Stimulated activated CD4-positive, alpha-beta T cell treated with anti-CD3 and anti-CD28 coated beads, Interleukin-1b, Interleukin-23, amount 100 ng/mL, for 48 hours (primary cell): Measurements from ENCODE around the gene RGS3.

Source experiments
- DNase-seq: peaks from one replicate; pipeline ENCODE4 v3.0.0-alpha.2; 2020

The RGS3 gene

GRCh38 chr9:113492343-113493202 is 29.0 kb downstream of the RGS3 start:
- DNase-seq = no peak

- no peak for DNase-seq
Measured at GRCh38 chr9:113493203-113493520, 29.6 kb downstream of the RGS3 start.

DNA sequence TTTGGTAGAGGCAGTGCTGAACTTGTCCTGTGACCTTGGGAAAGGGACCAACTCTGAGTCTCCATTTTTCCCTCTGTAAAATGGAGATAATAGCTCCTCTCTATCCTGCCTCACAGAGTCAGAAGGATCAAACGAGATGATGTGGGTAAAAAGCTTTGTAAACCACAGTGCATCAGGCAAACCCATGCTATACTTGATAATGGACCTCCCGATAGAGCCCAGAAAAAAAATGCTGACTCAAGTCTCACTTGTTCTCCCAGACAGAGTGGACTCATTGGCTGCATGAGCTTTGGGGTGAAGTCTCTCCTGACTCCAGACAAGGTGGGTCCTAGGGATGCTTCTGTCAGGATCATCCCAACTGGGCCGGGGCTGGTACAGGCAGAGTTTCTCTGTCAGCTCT is 32.0 kb downstream of the RGS3 start:
- no peak for DNase-seq

- no peak for DNase-seq
Measured at GRCh38 chr9:113497051-113497450, 33.5 kb downstream of the RGS3 start.

DNA sequence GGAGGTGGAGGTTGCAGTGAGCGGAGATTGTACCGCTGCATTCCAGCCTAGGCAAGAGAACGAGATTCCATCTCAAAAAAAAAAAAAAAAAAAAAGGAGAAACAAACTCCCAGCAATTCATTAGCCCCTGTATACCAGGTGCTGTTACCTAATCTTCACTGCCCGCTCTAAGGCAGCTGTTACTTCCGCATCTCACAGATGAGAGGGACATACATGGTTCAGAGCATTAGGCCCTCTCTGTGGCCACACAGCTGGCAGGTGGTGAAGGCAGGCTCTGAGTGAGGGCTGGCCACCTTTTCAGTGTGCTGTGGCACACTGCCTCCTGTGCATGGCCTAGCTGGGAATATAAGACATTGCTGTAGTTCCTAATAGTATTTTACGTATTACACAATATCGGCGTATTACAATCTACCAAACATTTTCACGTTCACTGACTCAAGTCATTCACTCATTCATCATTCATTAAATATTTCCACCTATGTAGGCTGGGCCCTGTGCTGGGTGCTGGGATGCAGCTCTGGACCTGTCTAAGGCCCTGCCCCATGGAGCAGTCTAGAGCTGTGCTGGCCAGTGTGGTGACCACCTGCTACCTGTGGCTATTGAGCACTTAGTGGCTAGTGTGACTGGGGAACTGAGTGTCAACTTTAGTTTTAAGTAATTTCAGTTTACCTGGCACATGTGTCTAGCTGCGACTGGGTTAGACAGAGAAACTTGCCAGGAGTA is 35.8 kb downstream of the RGS3 start:
- no peak for DNase-seq

DNA sequence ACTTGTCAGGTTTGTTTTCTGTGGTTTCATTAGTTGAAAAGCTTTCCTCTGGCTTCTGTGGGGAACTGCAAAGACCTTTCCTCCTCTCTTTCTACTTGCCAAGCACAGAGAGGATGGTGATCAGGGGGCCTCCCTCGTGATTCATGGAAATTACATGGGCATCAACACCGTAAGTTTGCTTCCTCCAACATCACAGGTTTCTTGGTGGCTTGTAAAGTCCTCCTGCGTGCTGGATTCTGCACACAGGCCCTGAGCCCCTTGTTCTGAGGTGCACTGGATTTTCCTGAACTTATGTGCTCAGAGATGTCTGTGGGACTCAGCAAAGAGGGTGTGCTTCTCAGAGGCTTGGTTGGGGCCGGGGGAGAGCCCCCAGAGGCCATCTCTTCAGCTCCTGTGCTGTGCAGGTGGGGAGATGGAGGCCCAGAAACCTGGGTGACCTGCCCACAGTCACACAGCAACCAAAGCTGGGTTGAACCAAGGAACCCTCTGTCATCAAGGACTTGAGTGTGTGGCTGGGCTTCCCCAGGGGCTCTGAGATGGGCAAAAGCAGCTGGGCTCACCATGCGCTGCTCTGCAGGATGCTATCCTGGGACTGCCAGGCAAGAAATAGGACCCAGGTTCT is 36.5 kb downstream of the RGS3 start:
- no peak for DNase-seq

- no peak for DNase-seq
Measured at GRCh38 chr9:113501129-113501686, 37.7 kb downstream of the RGS3 start.

- no peak for DNase-seq
Measured at GRCh38 chr9:113501852-113502251, 38.3 kb downstream of the RGS3 start.

DNA sequence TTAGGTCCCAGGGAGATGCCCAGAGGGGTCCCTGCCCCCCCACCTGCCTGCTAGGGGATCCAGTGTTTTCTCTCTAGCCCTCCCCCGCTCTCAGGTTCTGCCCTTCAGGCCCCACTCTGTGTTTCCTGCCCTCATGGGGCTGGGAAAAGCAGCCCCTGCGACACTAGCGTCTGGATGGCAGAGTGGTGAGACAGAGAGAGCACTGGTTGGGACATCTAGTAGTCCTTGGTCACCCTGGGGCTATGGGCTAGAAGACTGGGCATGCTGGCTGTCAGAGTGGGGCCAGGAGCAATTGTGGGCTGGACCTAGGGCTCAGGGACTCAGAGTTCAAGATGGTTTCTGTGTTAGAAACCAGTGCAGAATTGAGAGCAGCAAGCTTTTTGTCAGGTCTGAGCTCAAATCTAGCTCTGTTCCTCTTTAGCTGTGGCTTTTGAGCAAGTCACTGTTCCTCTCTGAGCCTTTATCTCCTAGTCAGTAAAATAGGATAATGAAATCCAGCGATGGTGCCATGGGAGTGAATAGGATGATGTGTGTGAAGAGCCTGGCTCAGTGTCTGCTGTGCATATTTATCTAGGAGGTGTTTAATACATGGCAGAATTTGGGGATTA is 39.0 kb downstream of the RGS3 start:
- no peak for DNase-seq

DNA sequence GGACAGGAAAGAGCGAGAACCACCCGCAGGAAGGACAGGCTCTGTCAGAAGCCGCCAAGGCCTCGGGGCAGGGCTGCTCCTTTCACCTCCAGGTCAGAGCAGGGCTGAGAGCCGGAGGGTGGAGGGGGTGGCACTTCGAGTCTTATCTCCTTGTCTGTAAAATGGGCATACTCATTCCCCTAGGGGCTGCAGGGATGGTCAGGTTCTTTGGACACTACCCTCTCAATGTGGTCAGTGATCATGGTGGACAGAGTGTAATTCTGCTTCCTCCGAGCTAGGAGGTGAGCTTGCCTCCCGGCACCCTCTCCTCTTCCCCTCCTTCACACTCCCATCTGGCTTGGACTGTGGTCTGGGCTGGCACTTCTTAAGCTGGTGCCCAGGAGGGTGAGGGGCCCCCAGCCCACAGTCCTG is 39.6 kb downstream of the RGS3 start:
- DNase-seq = no peak

- DNase-seq = no peak
Measured at GRCh38 chr9:113503613-113504211, 40.2 kb downstream of the RGS3 start.

- DNase-seq = no peak
Measured at GRCh38 chr9:113504725-113505590, 41.4 kb downstream of the RGS3 start.

- no peak for DNase-seq
Measured at GRCh38 chr9:113506090-113506589, 42.6 kb downstream of the RGS3 start.

GRCh38 chr9:113507256-113507655 is 43.7 kb downstream of the RGS3 start:
- no peak for DNase-seq

- DNase-seq = no peak
Measured at GRCh38 chr9:113508111-113508749, 44.7 kb downstream of the RGS3 start.

DNA sequence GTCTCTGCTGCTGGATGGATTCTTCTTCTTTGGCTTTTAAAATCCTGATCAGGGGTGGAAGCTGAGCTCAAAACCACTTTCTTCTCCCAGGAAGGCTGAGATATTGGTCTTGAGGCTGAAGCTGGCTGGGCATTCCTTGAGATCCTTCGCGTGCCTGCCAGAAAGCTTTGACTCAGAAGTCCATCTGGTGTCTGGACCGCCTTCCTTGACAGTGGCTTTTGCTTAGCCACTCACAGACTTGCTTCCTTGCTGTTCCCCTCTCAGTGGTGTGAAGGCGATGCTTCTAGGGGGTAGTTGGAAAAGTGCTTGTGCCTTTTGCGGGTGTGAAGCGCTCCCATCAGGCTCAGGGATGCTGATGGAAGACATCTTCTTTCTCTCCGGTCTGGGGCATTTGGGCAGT is 45.9 kb downstream of the RGS3 start:
- no peak for DNase-seq

DNA sequence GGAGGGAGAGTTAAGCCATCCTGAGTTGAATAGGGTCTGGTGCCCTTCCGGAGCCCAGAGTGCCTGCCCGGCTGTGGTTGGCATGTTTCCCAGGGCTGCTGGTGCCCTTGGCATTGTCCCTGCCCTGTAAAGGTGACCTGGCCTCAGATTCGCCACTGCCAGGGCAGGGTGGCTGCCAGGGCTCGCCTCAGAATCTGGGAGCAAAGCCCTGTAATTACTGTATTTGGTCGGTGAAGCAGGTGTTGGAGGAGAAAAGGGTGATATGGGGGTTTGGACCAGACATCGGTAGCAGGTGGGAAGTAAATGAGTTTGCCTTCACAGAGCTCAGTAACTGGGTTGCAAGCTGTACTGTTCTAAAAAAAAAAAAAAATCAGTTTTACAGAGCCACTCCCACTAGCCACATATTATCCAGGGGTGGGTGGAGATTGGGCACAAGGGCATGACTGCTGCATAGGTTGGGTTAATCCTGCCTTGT is 47.6 kb downstream of the RGS3 start:
- DNase-seq = no peak

DNA sequence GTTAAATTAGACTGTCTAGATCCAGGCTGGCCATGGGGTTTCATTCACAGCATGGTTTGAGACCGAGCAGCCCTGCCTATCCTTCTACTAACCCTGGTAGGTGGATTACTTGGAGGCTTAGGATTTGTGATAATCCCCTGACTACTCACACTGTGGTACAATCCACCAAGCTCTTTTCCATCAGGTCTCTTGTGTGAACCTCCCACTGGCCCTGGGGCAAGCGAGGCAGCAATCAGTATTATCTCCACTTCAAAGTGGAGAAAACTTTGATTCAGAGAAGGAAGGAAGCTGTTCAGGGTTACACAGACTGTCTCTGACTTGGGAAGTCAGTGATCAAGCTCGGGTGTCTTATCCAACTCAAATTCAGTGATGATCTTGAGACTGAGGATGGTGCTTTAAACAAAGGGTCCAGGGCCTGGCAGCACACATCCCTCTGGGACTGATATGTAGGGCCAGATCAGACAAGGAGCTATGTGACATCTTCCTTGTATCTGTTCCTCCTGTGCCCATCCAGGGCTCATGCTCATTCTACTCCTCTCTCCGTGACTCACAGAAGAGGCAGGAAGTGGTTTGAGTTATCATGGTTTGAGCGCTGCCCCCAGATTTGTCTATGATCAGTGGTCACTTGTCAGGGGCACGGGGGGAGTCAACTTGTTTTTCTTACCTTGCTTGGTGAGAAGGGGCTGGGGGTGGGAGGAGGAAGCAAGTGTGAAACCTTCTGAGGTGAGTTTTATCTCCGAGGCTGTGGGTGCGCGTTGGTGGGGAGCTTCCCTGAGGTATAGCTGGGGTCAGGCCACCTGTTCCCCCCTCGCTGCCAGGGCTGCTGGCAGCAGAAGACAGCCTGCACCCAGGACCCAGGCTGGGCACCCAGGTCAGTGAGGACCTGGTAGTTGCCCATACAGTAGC is 48.6 kb downstream of the RGS3 start:
- peak; percentile 80 for DNase-seq

DNA sequence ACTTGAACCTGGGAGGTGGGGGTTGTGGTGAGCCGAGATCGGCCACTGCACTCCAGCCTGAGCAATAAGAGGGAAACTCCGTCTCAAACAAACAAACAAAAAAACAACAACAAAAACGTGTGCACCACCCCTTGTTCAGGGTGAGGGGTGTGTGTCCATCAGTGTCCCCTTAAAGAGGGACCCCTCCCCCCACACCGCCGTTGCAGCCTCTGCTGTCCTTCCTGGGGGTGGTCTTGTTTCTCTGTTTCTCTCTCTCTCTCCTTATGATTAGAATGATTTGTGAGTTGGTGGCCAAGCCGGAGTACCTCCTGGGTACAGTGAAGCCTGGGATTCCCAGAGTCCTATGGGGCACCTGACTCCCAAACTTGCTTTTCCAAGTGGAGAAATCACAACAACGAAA is 49.6 kb downstream of the RGS3 start:
- no peak for DNase-seq

- no peak for DNase-seq
Measured at GRCh38 chr9:113513536-113513935, 50.0 kb downstream of the RGS3 start.
